ENCODE measurements around the gene ATF6.

GRCh38 chr1:162009501-162010174, 243.5 kb downstream of the ATF6 start:
- TF ChIP-seq CTCF (conservative IDR thresholded peaks at IDR 0.05 in 1 of 2, IDR thresholded peaks at IDR 0.05 in 1 of 2; ENCODE audit: low read depth in 1 of 2, low read length in 2 of 2) (no peak), EZH2 (IDR thresholded peaks at IDR 0.05; ENCODE audit: low read length, missing control alignments) (no peak)

Measured in fibroblast of lung (primary cell).